ENCODE data around the gene TCIRG1.
A peak's percentile ranks its signal among the peaks of the same experiment; 100 is the strongest.

The TCIRG1 gene

DNA sequence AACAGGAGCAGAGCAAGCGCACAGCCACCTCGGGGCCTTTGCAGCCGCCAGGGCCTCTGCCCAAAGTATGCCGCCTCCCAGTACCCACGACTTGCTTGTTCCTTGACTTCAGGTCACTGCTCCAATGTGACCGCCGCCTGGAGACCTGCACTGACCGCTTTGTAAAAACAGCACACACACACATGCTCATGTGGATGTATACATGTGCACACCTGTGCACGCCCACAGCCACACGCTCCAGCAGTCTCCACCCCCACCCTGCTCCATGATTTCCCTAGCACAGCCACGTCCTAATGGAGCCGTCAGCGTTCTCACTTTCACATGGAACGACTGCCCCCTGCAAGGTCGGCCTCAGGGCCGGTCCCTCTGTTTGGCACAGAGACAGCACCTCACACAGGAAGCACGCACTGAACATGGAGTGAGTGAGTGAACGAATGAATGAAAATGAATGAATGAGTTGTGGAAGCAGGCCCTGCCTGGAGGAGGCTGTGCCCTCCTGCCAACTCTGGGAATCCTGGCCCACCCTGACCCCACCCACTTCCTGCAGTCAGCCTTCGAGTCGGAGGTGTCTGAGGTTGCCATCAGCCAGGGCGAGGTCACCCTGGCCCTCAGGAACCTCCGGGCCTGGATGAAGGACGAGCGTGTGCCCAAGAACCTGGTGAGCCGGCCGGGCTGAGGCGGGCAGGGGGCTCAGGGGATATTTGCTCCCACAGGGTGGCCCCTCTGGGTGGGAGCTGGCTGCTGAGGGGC lies 20.7 kb upstream of the TCIRG1 start:
- DNase-seq (ENCODE audit: low read depth): no peak

- no peak for DNase-seq (ENCODE audit: low read depth)
Measured at GRCh38 chr11:68018730-68019190, 20.1 kb upstream of the TCIRG1 start.

DNA sequence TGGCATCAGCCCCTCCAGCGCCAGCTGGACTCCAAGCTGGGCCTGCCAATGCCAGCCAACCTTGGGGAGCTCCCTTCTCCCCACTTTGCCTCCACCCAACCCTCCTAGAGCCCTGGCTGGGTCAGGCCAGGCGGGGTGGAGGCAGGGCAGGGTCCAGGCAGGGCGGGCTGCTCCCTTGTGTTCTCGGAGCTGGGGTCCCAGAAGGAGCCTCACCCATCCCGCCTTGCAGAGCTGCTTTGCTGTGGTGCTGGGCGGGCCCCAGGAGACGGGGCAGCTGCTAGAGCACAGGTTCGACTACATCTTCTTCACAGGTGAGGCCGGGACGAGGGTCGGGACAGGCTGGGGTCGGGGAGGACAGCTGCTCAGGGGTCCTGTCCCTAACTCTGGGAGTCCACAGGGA lies 19.3 kb upstream of the TCIRG1 start:
- DNase-seq (ENCODE audit: low read depth): no peak

- no peak for DNase-seq (ENCODE audit: low read depth)
Measured at GRCh38 chr11:68020575-68020974, 18.2 kb upstream of the TCIRG1 start.

GRCh38 chr11:68021167-68021787 lies 17.5 kb upstream of the TCIRG1 start:
- no peak for DNase-seq (ENCODE audit: low read depth)

- DNase-seq (ENCODE audit: low read depth): no peak
Measured at GRCh38 chr11:68022531-68022930, 16.3 kb upstream of the TCIRG1 start.

DNA sequence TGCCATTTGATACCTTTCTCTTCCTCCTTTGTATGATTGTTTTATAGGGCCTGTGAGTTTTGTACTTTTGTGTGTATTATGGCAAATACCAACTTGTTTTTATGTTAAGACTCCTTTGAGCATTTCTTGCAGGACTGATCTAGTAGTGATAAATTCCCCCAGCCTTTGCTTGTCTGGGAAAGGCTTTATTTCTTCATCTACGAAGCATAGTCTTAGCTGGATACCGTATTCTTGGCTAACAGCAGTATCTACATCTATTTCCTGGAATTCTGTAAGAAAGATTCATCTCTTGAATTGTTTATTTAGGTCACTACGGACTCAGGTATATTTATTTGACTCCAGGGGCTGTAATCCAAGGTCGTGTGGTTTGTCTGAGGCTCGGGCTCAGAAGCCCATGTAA lies 14.3 kb upstream of the TCIRG1 start:
- no peak for DNase-seq (ENCODE audit: low read depth)

DNA sequence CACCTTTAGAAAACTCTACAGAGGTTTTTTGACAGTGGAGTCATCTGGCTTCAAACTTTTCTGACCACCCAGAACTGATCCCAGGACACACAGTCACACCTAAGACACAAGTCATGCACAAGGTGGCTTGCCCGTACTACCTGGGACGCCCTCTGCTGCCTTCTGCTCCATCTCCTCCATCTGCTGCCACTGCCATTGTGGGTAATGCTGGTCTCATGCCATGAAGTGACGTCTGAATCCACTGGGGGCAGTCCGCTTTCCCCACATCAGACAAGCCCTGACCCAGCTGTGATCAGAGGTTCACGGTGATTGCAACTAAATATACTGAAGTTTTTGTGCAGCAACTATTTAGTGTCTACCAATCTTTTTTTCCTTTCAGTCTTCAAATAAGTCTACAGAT lies 13.8 kb upstream of the TCIRG1 start:
- no peak for DNase-seq (ENCODE audit: low read depth)

DNA sequence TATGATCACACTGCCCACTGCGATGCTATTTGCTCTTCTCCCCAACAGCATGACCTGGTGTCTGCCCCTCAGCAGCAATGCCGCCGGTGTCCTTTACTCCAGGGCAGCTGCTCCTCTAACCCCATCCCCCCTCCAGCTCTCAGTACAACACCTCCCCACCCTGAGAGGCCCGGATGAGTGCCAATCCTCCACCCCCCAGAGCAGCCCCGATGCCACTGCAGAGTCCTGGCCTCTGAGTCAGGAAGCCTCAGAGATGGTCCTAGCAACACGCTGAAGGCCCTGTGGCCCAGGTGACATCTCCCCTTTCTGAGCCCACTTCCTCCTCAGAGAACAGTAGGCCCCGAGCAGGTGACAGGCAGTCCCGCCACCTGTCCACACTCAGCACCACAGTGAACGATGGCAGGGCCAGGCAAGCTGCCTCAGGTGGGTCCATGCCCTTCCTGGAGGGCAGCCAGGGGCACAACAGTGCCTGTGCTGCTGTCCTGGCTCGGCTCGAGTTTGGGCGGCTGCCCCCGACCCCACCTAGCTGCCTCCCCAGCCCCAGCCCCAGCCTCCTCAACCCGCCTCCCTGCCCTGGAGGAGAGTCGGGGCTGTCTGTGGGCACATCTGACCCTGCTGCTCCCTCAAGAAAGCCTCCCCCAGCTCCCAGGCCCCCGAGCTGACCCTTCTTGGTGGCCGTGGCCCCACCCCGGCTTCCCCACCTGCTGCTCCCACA lies 12.3 kb upstream of the TCIRG1 start:
- no peak for DNase-seq (ENCODE audit: low read depth)

DNA sequence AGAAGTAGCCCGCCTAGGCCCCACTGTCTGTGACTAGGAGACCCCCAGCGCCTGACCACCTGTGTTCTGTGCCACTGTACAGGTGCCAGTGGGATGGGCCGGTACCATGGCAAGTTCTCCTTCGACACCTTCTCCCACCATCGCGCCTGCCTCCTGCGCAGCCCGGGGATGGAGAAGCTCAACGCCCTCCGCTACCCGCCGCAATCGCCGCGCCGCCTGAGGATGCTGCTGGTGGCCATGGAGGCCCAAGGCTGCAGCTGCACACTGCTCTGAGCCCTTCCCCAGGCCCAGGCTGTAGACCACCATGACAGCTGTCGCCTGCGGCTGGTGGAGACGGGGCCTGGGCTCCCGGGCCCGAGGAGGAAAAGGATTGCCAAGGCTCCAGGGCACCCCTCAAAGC lies 11.2 kb upstream of the TCIRG1 start:
- no peak for DNase-seq (ENCODE audit: low read depth)

- no peak for DNase-seq (ENCODE audit: low read depth)
Measured at GRCh38 chr11:68028802-68029545, 9.9 kb upstream of the TCIRG1 start.

GRCh38 chr11:68030318-68031143 lies 8.3 kb upstream of the TCIRG1 start, which contains the start of gene NDUFS8:
Gene NDUFS8, plus strand, starts transcription at chr11:68030681. Its CDS starts 1,471 bp downstream, at chr11:68032152.
- DNase-seq (ENCODE audit: low read depth): peak; percentile 96

DNA sequence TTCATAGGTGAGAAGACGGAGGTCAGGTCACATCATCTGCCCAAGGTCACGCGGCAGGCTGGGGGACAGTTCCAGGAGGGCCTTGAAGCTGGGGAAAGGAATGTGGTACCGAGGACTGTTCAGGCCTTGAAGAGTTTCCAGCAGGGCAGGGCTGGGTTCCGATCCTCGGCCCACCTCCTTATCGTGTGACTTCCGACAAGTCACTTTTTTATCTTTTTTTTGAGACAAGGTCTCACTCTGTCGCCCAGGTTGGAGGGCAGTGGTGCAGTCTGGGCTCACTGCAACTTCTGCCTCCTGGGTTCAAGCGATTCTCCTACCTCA lies 7.7 kb upstream of the TCIRG1 start:
- DNase-seq (ENCODE audit: low read depth): no peak

DNA sequence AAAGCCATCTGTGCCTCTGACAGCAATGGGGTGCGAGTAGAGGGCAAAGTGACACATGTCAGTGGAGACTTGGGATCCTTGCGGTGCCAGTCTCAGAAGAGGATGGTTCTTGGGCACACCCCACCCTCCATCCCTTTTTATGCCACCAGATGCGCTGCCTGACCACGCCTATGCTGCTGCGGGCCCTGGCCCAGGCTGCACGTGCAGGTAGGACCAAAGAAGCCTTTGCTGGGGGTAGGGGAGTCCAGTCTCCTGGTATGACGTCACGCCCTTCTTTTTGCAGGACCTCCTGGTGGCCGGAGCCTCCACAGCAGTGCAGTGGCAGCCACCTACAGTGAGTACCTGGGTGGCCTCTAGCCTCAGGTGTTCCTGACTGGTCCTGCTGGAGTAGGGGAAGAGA lies 6.8 kb upstream of the TCIRG1 start:
- no peak for DNase-seq (ENCODE audit: low read depth)

GRCh38 chr11:68032997-68033707 lies 5.7 kb upstream of the TCIRG1 start:
- no peak for DNase-seq (ENCODE audit: low read depth)

DNA sequence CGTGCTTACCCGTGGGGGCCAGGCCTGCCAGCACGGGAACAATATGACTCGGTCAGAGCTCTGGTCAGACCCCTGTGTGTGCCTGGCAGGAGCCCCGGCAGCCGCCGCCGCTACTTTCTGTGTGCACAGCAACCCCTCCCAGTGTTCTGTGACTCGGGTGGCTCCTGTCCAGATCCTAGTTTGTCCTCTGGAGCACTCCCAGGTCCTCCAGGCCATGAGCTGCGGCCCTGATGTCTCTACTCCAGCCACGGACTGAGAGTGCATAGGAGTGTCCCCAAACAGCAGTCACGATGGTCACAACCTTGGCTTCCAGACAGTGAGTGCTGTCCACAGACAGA lies 5.1 kb upstream of the TCIRG1 start:
- no peak for DNase-seq (ENCODE audit: low read depth)

DNA sequence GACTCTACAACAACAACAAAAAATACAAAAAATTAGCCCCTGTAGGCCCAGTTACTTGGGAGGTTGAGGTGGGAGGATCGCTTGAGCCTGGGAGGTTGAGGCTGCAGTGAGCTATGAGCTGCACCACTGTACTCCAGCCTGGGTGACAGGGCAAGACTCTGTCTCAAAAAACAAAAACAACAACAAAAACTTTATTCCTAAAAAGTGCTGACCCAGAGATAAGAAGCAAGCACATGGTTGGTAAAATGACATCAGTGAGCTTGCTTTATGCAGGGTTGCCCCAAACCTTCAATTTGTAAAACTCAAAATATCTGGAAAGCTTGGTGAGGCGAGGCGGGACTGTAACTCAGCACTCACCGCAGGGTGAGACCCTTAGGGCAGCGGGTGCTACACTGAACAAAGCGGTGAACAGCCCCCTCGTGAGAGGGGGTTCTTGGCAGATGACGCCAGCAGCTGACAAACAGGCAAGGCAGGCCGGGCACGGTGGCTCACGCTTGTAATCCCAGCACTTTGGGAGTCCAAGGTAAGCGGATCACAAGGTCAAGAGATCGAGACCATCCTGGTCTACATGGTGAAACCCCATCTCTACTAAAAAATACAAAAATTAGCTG lies 3.5 kb upstream of the TCIRG1 start:
- no peak for DNase-seq (ENCODE audit: low read depth)

- DNase-seq (ENCODE audit: low read depth): no peak
Measured at GRCh38 chr11:68036141-68036716, 2.6 kb upstream of the TCIRG1 start.

- no peak for DNase-seq (ENCODE audit: low read depth)
Measured at GRCh38 chr11:68036717-68037239, 2.0 kb upstream of the TCIRG1 start.

Measured in stimulated activated CD8-positive, alpha-beta memory T cell treated with anti-CD3 and anti-CD28 coated beads, Interleukin-12 subunit alpha, Interleukin-12 subunit beta, amount 100 ng/mL, for 1 hour (primary cell).